ENCODE data around the gene RAPGEF2.

The RAPGEF2 gene

DNA sequence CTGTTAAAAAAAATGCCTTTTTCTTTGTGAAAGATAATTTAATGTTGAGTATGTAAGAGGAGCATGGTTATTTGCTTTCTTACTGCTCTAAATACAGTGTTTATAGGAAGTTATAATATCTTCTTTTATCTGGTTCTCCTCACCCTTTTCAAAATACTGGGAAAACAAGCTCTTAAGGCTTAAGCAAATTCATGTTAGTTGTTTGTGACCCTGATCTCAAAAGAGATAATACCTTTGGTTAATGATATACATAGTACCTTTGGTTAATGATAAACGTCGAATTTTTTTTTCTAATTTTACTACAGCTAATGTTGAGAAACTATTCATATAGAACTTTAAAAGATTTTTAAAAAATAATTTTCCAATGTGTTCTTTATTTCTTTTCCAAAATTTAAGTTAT is 180.1 kb downstream of the RAPGEF2 start:
- DNase-seq: no peak

DNA sequence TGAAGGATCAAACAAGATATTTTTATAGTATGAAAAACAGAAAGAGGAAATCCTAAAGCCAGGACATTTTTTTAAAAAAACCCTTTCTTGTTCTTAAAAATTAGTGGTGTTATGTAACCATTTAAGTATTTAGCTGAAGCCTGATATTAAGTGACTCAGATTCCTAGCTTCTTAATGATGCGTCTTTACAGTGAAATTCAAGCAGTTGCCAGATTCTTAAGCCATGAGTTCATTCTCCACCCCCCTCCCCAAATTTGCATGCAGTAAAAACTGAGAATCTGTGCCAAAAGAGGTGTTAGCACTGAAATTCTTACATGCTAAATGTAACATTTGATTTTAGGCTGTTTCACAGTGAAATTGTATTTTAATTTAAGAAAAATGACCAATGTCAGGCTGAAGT is 180.8 kb downstream of the RAPGEF2 start:
- DNase-seq: no peak

DNA sequence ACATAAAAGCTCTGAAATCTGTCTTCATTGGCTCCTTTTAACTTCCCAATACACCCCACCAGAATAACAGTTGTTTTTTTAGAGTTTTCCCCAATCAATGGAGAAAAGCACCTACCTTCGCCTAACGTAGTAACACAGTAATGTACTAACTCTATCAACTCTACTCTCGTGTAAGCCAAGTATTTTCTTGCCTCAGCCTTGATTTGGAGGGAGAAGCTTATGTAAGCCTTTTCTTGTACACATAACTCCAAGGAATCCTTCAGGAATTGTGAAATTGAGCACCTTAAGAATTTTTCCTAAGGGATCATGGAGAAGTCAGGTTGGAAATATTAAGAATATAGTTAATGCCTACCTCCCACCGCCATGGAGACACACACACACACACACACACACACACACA is 181.2 kb downstream of the RAPGEF2 start:
- DNase-seq: no peak

DNA sequence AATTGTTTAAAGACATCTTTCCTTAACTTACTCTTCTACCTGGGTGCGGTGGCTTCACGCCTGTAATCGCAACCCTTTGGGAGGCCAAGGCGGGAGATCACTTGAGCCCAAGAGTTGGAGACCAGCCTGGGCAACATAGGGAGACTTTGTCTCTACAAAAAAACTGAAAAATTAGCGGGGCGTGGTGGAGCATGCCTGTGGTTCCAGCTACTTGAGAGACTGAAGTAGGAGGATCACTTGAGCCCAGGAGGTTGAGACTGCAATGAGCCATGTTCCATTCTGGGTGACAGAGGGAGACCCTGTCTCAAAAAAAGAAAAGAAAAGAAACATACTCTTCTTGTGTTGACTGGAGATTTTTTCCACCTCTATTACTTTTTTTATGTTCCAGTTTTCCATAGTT is 181.9 kb downstream of the RAPGEF2 start:
- DNase-seq: no peak

DNA sequence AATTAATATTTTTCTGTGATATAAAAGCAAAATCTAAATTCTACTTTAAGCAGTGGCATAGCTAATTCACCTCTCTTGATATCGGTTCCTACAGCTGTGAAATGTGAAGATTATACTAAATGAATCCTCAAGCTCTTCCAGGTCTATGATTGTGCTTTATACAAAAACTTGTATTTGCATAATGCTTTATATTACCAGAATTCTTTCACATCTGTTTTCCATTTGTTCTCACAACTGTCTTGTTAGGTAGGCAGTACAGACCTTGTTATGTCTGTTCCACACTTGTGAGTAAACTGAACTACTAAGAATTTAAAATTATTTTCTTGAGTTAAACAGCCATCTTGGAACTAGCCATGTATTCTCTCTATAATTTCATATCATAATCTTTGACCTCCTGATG is 184.9 kb downstream of the RAPGEF2 start:
- no peak for DNase-seq

DNA sequence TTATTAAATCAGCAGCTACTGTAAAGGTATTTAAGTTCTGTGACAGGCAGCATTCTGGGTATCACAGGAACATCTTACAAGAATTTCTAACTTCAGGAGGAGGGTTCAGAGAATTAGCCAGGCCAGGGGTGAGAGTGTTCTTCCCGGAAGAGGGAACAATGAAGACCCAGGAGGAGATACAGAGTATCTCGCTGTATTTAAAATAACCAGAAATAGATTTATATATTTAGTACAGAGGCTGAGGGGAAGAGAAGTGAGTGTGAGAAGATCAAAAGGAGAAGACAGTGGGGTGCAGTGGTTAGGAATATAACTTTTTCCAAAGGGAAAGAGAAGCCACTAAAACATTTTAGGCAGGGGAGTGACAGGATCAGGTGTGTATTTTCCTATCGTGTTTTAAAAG is 186.8 kb downstream of the RAPGEF2 start:
- DNase-seq: no peak

DNA sequence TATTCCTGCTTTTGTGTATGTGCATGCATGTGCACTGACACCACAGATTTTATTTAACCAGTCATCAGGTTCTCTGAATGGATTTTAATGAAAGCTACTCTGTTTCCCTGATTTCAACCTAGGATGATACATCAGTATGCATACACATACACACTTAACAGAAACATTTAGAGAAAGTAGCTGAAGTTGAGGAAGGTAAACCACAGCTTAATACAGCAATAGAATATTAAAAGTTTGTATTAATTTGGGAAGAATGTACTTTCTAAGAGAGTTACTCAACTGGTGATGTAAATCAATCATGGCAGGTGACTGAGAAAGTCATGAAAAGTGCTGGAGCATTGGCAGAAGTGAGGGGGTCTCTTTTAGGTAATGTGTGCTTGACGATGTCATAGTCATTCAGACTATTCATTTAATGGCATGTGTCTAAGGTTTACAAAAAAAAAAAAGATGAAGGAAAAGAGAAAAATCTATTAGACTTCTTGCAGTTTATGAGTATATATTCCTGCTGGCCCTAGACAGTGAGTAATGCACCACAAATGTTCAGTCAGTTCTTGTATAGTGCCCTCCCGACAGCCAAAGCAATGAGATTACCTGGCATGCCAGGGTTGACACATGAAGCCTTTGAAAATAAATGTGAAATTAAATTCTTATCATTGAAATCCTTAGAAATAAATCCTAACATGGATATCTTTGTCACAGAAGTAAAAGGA is 187.6 kb downstream of the RAPGEF2 start:
- no peak for DNase-seq

DNA sequence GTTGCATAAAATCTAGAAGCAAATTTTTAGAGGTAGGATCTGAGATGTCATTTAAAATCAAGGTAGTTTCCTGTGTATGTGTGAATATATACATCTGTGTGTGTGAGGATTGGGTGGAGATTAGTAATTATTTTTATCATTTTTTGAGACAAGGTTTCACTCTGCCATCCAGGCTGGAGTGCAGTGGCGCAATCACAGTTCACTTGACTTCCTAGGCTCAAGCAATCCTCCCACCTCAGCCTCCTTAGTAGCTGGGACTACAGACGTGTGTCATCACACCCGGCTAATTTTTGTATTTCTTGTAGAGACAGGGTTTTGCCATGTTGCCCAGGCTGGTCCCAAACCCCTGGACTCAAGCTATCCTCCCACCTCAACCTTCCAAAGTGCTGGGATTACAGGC is 188.3 kb downstream of the RAPGEF2 start:
- no peak for DNase-seq

DNA sequence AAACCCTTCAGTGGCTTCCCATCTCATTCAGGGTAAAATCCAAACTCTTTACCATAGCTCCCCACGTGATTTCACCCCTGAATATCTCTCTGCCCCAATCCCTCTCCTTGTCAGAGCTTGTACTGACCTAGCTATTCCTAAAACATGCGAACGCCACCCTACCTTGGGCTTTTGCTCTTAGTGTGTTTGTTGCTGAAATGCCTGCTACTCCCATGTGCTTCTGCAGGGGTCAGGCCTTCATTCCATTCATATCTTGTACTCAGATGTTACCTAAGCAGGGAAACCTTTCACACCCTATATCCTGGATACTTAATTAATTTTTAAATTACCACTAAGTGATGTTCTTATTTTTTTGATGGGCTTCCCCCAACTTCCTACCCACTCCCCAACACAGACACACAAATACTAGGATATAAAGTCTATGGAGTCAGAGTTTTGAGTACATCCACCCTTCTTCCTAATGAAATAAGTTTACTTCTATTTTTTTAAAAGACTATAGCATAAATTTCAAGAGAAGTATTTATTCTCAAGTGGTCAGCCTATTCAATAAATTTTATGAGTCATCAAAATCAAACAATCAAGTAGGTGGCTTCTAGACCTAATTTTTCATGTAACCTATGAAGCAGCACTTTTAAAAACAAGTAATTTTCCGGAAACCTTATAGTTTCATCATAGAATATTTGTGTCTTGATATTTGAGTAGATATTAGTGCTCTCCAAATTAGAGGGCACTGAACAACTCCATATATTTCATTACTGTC is 189.4 kb downstream of the RAPGEF2 start:
- no peak for DNase-seq

DNA sequence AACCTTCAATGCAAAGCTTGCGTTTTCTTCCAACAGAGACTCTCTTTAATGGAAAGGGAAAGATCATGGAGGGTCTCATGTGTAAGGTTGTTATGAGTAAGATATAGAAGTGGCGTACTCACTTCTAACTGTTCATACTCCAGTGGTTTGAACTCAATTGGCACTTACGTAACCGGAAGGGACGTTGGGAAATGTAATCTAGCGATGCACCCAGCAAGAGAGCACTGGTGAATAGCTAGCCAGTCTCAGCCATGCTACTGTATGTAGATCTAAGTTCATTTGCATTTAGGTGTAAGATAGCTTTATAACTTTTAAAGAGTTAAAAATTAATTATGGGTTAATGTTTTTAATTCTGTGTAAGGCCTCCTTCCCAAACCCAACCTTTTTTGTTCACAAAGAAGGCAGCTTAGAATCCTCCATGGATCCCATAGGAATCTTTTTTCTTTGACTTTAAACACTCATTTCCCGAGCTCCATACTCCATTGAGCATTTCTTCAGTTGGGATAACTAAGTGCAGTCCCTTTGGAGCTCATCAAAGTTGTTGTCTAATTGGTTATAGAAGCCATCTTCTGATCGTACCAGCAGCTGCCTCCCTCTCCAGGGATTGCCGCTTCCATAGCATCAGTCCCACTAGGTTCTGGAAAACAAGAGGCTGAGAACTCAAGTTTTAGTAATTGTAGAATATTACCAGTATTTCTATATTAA is 191.1 kb downstream of the RAPGEF2 start:
- DNase-seq: no peak

DNA sequence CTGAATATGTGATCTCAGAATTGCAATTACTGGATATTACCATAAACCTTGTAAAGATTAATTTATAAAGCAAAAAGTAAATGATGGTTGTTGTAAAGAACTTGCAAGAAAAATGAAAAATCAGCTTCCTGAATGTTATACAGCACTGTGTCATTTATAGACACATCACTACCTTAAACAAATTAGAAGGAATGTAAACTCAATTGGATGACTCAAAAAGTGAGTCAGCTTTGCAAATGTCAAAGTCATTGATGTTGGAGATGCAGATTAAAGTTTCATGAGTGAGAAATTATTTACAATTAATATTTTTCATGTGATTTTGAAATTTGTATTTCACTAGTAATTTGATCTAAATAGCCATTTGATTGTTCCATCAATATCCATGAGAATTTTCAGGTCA is 193.2 kb downstream of the RAPGEF2 start:
- DNase-seq: no peak

DNA sequence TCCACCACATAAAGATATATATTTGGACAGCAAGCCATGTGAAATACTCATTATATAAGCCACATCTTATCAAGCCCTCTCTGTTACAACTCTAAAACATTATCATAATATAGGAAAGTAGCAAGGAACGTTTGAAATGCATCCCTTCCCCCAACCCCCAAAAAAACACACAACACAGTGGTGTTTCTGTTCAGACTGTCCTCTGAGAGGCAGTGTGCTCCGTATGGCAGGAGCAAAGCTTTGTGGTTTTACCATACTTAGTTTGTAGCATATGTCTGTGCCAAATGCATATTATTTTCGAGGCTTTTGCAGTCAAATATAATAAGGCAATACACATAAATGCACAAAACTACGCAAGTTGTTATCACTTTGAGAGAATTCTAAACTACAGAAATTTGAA is 194.2 kb downstream of the RAPGEF2 start:
- DNase-seq: no peak

DNA sequence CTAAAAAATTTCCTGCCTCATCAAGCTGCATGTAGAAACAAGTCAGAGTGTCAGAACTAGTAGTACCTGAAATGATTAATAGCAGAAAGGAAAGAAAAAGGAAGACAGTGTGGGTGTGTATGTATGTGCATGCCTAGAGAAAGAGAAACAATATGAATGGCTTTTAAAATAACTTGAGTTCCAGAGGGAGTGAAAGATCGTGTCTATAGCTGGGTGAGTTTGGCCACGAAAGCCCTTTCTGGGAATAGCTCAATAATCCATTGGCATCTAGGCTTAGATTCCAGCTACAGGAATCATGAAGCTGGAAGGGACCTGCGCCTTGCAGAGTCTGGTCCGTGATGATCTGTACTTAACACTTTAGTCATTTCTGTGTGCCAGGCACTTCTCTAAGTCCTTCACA is 195.6 kb downstream of the RAPGEF2 start:
- no peak for DNase-seq

DNA sequence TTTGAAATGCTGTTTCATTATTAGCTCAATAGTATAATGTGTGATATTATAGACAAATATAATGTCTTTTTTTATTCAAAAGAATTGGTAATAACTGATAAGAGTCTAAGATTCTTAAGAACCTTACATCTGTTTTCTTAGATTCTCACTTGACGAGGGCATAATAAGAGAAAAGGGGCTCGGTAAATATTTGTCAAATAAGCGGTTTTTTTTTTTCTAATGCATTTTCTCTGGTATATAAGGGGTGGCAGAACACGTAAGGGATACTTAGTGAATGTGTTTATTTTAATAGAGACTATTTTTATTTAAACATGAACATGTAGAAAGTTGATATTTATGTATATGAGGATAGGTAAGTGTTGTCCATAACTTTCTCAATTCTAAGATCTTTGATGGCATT is 200.6 kb downstream of the RAPGEF2 start:
- DNase-seq: no peak

DNA sequence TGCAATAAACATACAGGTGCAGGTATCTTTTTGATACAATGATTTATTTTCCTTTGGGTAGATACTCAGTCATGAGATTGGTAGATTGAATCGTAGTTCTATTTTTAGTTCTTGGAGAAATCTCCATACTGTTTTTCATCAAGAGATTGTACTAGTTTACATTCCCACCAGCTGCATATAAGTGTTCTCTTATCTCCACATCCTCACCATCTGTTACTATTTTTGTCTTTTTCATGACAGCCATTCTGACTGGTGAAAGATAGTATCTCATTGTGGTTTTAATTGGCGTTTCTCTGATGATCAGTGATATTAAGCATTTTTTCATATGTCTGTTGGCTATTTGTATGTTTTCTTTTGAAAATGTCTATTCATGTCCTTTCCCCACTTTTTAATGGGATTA is 202.2 kb downstream of the RAPGEF2 start:
- DNase-seq: no peak

DNA sequence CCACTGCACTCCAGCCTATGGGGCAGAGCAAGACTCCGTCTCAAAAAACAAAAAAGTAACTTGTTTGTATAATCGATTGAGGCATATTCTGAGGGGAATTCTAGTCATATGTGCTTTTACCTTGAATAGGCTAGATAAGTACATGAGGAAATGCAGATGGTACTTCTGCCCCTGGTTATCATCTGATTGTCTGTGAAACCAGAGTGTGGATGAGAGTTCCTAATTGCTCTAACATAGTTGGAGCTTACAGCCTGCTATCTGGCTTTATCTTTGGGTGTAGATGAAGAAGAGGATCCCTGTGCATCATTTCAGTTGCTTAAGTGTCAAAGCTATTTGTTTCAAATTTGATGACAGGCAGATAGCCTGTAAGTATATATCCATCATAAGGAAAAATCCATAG is 205.1 kb downstream of the RAPGEF2 start:
- DNase-seq: no peak

DNA sequence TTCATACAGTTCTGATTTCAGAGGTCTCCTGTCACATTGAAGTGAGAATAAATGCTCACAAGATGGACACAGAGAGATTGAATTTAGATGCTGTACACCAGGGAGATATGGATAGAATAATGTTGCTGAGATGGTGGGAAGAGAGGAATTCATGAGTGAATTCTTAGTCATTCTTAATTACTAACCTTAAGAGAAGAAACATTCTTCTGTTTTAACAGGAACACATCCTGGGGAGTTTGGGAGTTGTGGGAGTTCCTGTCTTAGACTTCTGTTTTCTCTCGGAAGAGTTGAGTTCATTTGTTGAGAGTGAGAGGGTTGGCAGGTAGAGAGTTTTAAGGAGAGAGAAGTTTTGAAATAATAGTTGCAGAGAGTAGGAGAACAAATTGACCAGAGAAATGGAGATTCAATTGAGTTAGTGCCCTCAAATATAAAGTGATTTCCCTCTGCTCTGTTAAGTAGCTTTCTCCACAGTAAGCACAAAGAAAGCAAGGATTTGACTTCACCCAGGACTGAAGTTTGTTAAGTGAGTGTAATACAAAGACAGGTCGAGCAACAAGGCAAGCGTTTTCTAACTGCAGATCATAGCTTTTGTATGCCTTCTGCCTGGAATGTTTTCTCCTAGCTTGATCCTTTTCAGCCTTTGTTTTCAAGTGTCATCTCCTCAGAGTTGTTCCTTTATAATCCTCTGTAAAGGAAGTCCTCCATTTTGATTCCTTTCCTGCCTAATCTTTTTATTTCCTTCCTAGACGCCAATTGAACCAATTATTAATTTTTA is 205.9 kb downstream of the RAPGEF2 start:
- no peak for DNase-seq

DNA sequence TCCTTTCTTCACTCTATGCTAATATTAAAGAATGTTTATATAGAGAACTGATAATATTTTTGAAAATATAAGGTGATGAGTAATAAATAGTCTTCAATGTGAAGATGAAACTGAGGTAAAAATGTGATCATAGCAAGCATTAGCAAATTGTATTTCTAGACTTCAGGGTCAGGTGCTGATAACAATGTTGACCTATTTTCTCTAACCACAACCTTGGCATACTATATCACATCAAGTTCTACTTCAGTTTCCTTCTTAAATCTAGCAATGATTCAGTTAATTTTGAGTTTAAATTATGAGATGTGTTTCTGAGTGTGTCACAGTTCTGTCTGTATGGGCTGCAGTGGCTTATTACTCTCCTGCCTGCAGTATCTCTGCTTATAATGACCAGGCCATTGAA is 209.4 kb downstream of the RAPGEF2 start:
- DNase-seq: no peak

DNA sequence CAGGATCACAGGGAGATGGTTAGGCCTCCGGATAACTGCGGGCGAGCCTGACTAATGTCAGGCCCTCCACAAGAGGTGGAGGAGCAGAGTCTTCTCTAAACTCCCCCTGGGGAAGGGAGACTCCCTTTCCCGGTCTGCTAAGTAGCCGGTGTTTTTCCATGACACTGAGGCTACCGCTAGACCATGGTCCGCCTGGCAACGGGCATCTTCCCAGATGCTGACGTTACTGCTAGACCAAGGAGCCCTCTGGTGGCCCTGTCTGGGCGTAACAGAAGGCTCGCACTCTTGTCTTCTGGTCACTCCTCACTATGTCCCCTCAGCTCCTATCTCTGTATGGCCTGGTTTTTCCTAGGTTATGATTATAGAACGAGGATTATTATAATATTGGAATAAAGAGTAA is 213.0 kb downstream of the RAPGEF2 start:
- DNase-seq: peak in 1 of 2 donors; percentile 43

DNA sequence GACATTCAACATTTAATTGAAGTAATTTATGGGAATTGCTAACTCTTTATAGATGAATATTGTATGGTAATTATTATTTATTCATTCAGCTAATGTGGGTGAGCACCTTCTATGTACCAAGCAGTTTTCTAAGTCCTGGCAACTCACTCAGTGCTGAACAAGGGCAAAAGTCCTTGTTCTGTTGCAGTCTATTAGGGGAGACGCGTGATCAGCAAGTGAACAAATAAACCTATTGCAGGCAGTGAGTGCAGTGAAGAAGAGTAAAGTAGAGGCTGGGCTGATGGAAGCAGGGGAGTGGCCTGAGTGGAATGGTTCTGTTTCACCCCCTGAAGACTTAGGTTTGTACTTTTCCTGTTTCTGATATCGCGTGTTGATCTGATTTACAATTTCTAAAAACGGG is 214.3 kb downstream of the RAPGEF2 start:
- no peak for DNase-seq

DNA sequence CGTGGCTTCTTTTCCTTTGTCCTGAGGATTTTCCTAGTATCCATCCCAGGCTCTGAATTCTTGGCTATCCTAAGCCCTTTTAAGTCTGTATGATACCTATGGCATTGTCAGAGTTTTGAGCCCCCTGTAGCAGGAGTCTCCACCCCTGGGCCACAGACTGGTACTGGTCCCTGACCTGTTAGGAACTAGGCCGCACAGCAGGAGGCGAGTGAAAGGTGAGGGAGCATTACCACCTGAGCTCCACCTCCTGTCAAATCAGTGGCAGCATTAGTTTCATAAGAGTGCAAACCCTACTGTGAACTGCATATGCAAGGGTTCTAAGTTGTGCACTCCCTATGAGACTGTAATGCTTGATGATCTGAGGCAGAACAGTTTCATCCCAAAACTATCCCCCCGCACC is 216.1 kb downstream of the RAPGEF2 start:
- DNase-seq: no peak

DNA sequence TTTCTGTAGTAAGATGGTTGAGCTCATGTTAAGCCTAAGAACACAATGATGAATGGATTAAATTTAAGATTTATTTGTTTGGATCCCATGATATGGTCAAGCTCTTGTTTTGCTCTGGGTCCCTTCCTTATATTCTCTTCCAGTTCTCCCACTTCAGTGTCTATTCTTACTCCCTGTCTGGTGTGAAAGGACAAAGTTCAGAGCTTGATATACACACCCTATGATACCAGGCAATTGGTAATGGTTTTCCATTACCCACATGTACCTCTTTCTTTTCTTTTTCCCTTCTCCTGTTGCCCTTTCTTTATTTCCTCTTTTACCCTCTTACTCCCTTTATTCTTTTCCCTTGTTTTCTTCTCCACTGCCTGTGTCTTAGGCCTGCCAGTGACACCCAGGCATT is 223.6 kb downstream of the RAPGEF2 start:
- DNase-seq: no peak

DNA sequence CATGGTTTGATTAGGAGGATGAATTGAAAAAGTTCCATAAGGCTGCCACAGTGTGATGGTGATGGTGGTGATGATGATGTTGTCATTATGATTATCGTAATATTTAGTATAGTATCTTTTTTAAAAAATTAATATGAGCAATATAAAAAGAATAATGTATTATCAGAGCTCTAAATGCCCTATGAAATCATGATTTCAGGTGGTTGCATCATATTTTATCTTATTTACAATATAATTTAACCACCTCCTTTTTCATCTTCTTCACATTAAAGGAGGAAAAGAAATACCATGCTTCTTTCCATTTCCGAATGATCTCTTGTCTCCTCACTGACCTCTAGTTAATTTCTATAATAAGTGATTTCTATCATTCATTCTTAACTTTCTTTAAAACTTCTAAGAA is 225.9 kb downstream of the RAPGEF2 start:
- DNase-seq: no peak
